Fibroblast of lung (primary cell): ENCODE measurements around the gene CLN3. TPM values are rescaled to one million over a fixed set of nuclear protein-coding genes. Genes with fewer than 3 reads are reported as not detected.
"Not testable (repeated sequence)": the region's sequence is repeated elsewhere in the genome, so short reads cannot be mapped to it uniquely, and the experiment has no call there.

Source experiments
- DNase-seq, 2 donors: peaks; one replicate each; pipeline versions ENCODE4 v3.0.0 to v3.0.0-alpha.2; 2010; ENCODE audit warnings: low read depth in 2 of 2
- H2AFZ ChIP-seq: 2 replicates; pipeline ENCODE4 v1.5.1; 2012; ENCODE audit warnings: low read length, control low read depth, inconsistent platforms
- H3K27ac ChIP-seq: 2 replicates; pipeline ENCODE4 v1.5.1; 2011; ENCODE audit warnings: low read length, control low read depth; ENCODE audit not compliant: insufficient read depth
- H3K27me3 ChIP-seq: 2 replicates; pipeline ENCODE4 v1.5.1; 2011; ENCODE audit warnings: mild to moderate bottlenecking, low read length; ENCODE audit not compliant: control insufficient read depth, insufficient read depth
- H3K36me3 ChIP-seq: 2 replicates; pipeline ENCODE4 v1.5.1; 2011; ENCODE audit warnings: low read length; ENCODE audit not compliant: control insufficient read depth, insufficient read depth
- H3K4me1 ChIP-seq: 2 replicates; pipeline ENCODE4 v1.5.1; 2011; ENCODE audit warnings: low read length; ENCODE audit not compliant: control insufficient read depth, insufficient read depth; ENCODE audit errors: extremely low read depth
- H3K4me2 ChIP-seq: 2 replicates; pipeline ENCODE4 v1.5.1; 2011; ENCODE audit warnings: low read length, control low read depth; ENCODE audit not compliant: insufficient read depth; ENCODE audit errors: extremely low read depth
- H3K4me3 ChIP-seq, 4 experiments: fragments of 200-600 bp in 1 of 4; sonication (generic) in 1 of 4; replicated peaks in 1 of 4; 2 replicates each; pipeline ENCODE4 v1.5.1; 2011 to 2016; ENCODE audit warnings: low read length in 4 of 4, low read depth in 3 of 4, mild to moderate bottlenecking in 3 of 4, control low read depth in 2 of 4, inconsistent platforms in 1 of 4, mixed read lengths in 1 of 4; ENCODE audit not compliant: insufficient read depth in 1 of 4; ENCODE audit errors: control extremely low read depth in 1 of 4
- H3K79me2 ChIP-seq: 2 replicates; pipeline ENCODE4 v1.5.1; 2012; ENCODE audit warnings: mild to moderate bottlenecking, low read length, inconsistent platforms; ENCODE audit not compliant: control insufficient read depth, insufficient read depth
- H3K9ac ChIP-seq: 2 replicates; pipeline ENCODE4 v1.5.1; 2011; ENCODE audit warnings: mild to moderate bottlenecking, low read length, control low read depth; ENCODE audit not compliant: insufficient read depth
- H3K9me3 ChIP-seq: 2 replicates; pipeline ENCODE4 v1.5.1; 2012; ENCODE audit warnings: low read depth, low read length; ENCODE audit not compliant: control insufficient read depth, insufficient read depth
- H4K20me1 ChIP-seq: 2 replicates; pipeline ENCODE4 v1.5.1; 2011; ENCODE audit warnings: low read length; ENCODE audit not compliant: control insufficient read depth, insufficient read depth; ENCODE audit errors: extremely low read depth
- EZH2 ChIP-seq: IDR thresholded peaks from 2 replicates; pipeline ENCODE4 v1.5.1; 2012; ENCODE audit warnings: low read length, control low read depth, mild to moderate bottlenecking; ENCODE audit errors: missing control alignments
- polyA plus RNA-seq, 2 donors: library from polyadenylated mRNA; depleted of rRNA in 1 of 2; stranded (reverse) in 1 of 2; unstranded in 1 of 2; fragments of >200 nt; gene quantifications; 2 replicates each; pipeline ENCODE4 v1.2.1, GENCODE V29; 2011 to 2012; ENCODE audit warnings: missing spikeins in 1 of 2
- total RNA-seq: library from RNA; depleted of rRNA; stranded (reverse); fragments of >200 nt; gene quantifications from 2 replicates; pipeline ENCODE4 v1.2.1, GENCODE V29; 2014
- TF ChIP-seq, protein P1 (sequence below), 2 donors: IDR thresholded peaks in 1 of 2; conservative IDR thresholded peaks in 1 of 2; 1 replicate in 1 of 2; 2 replicates in 1 of 2; pipeline ENCODE4 v1.5.1; 2011 to 2012; ENCODE audit warnings: low read length in 2 of 2, control low read depth in 1 of 2, inconsistent platforms in 1 of 2, low read depth in 1 of 2, mild to moderate bottlenecking in 1 of 2

Gene CLN3
- total and polyA plus RNA-seq, 2 donors (not counting 1 experiment from before 2014, with no cell fraction given), result 19.5 to 23.3 TPM

DNA sequence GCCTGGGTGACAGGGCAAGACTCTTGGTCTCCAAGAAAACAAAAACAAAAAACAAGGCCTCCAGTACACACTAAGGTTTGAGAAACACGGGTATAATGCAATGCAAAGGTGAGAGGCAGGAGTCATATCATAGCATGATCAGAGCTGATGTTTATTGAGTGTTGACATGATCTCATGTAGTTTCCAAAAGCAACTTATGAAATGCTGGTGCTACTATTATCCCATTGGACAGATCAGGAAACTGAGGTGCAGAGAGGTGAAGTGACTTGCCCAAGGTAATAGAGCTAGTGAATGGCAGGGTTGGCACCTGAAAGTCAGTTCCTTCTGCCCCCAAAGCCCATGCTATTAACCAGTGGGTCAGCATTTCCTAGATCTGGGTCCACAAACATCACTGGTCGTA is 16.7 kb downstream of the CLN3 start:
- H3K4me1 ChIP-seq, result no peaks in the 10 kb centered on the region
- no peaks in the 10 kb centered on the region for H4K20me1 ChIP-seq
- no peaks in the 10 kb centered on the region for H3K27me3 ChIP-seq
- no peak overlapping the region for H3K9ac ChIP-seq
- H2AFZ ChIP-seq, result no peak overlapping the region
- no peak for TF ChIP-seq EZH2
- TF ChIP-seq, protein P1, sequence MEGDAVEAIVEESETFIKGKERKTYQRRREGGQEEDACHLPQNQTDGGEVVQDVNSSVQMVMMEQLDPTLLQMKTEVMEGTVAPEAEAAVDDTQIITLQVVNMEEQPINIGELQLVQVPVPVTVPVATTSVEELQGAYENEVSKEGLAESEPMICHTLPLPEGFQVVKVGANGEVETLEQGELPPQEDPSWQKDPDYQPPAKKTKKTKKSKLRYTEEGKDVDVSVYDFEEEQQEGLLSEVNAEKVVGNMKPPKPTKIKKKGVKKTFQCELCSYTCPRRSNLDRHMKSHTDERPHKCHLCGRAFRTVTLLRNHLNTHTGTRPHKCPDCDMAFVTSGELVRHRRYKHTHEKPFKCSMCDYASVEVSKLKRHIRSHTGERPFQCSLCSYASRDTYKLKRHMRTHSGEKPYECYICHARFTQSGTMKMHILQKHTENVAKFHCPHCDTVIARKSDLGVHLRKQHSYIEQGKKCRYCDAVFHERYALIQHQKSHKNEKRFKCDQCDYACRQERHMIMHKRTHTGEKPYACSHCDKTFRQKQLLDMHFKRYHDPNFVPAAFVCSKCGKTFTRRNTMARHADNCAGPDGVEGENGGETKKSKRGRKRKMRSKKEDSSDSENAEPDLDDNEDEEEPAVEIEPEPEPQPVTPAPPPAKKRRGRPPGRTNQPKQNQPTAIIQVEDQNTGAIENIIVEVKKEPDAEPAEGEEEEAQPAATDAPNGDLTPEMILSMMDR (conservative IDR thresholded peaks at IDR 0.05 in 1 of 2, IDR thresholded peaks at IDR 0.05 in 1 of 2; ENCODE audit: low read depth in 1 of 2, low read length in 2 of 2), result no peak
- no peak overlapping the region for H3K4me3 ChIP-seq
- H3K27ac ChIP-seq, result no peak overlapping the region
- no peak overlapping the region for H3K4me2 ChIP-seq
- DNase-seq, result no peak
- H3K79me2 ChIP-seq, result no peaks in the 10 kb centered on the region
- peaks cover 9% of the 10 kb centered on the region for H3K36me3 ChIP-seq
- H3K9me3 ChIP-seq, result no peaks in the 10 kb centered on the region

DNA sequence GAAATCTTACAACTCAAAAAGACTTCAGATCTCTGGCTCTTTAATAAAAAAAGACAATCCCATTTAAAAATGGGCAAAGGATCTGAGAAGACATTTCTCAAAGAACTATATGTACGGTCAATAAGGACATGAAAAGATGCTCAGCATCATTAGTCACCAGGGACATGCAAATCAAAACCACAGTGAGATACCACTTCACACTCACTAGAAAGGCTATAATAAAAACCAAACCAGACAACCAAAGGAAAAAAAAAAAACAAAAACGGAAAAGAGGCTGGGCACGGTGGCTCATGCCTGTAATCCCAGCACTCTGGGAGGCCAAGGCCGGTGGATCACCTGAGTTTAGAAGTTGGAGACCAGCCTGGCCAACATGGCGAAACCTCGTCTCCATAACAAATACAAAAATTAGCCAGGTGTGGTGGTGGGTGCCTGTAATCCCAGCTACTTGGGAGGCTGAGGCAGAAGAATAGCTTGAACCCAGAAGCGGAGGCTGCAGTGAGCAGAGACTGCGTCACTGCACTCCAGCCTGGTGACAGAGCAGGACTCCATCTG is 18.1 kb downstream of the CLN3 start:
- no peak overlapping the region for H2AFZ ChIP-seq

DNA sequence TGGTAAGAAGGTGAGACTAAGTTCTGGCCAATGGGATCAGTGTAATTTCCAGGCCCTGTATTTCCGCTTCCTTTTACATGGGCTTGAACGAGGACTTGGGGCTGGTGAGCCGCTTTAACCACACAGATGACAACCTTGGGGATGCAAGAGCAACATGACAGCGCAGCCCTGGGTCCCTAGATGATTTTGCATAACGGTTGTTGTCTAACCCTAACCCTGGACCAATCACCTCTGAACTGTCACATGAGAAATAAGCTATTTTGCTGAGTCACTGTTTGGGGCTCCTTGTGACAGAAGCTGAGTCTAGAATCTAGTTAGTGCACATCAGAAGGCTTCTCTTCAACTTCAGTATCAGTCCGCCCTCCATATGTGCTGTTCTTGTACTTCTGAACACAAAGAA is 44.8 kb downstream of the CLN3 start:
- H3K4me1 ChIP-seq, H3K36me3 ChIP-seq, H3K9me3 ChIP-seq, H2AFZ ChIP-seq, H3K4me2 ChIP-seq, H3K27ac ChIP-seq, H3K27me3 ChIP-seq, DNase-seq, H3K4me3 ChIP-seq, H3K79me2 ChIP-seq, H4K20me1 ChIP-seq, H3K9ac ChIP-seq: not testable (repeated sequence)

More for the DNA sequence above, 18.1 kb downstream of the CLN3 start:
- H3K4me2 ChIP-seq, result no peak overlapping the region
- no peaks in the 10 kb centered on the region for H3K79me2 ChIP-seq
- H3K27me3 ChIP-seq, result no peaks in the 10 kb centered on the region
- no peak overlapping the region for H3K4me3 ChIP-seq
- H4K20me1 ChIP-seq, result no peaks in the 10 kb centered on the region
- H3K27ac ChIP-seq, result no peak overlapping the region
- DNase-seq, result no peak
- H3K9me3 ChIP-seq, result no peaks in the 10 kb centered on the region
- H3K36me3 ChIP-seq, result peaks cover 8% of the 10 kb centered on the region
- H3K4me1 ChIP-seq, result no peaks in the 10 kb centered on the region
- no peak for TF ChIP-seq EZH2
- TF ChIP-seq, protein P1 (conservative IDR thresholded peaks at IDR 0.05 in 1 of 2, IDR thresholded peaks at IDR 0.05 in 1 of 2; ENCODE audit: low read depth in 1 of 2, low read length in 2 of 2), result no peak
- H3K9ac ChIP-seq, result no peak overlapping the region

DNA sequence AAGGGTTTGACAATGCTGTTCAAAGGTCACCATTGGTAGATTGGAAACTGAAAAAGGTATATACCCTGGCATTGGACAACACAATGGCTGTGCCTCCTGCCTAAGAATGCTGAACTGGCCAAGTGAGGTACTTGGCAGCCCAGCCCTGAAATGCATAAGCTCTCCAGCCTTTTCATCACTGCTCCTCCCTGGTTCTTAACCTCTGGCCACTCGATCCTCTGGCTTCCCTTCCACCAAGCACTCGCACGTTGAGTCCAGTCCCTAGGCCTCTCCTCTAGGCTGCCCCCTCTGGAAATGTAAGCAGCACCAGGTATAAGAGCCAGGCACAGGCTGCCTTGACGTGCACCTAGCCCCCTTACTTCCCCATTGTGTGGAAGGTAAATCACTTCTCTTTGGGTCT is 45.5 kb downstream of the CLN3 start:
- H3K27me3 ChIP-seq, H3K4me1 ChIP-seq, H3K79me2 ChIP-seq, H3K27ac ChIP-seq, DNase-seq, H3K9me3 ChIP-seq, H2AFZ ChIP-seq, H3K4me2 ChIP-seq, H3K4me3 ChIP-seq, H3K36me3 ChIP-seq, H4K20me1 ChIP-seq, H3K9ac ChIP-seq: not testable (repeated sequence)

GRCh38 chr16:28443943-28444342 is 47.9 kb downstream of the CLN3 start:
- H3K27me3 ChIP-seq, H3K27ac ChIP-seq, H3K4me2 ChIP-seq: not testable (repeated sequence)

More at GRCh38 chr16:28443943-28444342, 47.9 kb downstream of the CLN3 start:
- not testable (repeated sequence) for H3K9me3 ChIP-seq, H2AFZ ChIP-seq, H3K79me2 ChIP-seq, H3K4me1 ChIP-seq, DNase-seq, H3K4me3 ChIP-seq, H4K20me1 ChIP-seq, H3K9ac ChIP-seq, H3K36me3 ChIP-seq
